GM18867 (cell line): ENCODE measurements around the gene SSU72.
"Not testable (repeated sequence)": the region's sequence is repeated elsewhere in the genome, so short reads cannot be mapped to it uniquely, and the experiment has no call there.

Source experiments
- ATAC-seq: cut with Tn5 transposase; IDR thresholded peaks from one replicate; pipeline ENCODE4 v1.9.1; 2021; ENCODE audit warnings: mild to moderate bottlenecking, moderate library complexity; ENCODE audit not compliant: unreplicated experiment

Gene SSU72

DNA sequence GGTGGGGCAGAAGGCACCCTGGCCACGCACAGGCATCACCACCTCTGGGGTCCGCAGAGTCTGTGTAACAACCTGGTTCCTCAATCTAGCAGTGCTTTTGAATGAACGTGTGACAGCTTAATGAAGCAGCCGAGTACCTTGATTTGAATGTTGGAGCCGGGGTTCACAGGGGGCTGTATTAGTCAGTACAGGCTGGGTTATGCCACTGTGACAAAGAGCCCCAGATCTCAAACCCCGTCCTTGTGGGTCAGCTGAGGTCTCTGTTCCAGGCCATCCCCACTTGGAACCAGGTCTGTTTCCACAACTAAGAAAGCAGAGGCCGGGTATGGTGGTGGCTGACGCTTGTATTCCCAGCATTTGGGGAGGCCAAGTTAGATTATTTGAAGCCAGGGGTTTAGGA is 44.7 kb downstream of the SSU72 start:
- no peak for ATAC-seq

DNA sequence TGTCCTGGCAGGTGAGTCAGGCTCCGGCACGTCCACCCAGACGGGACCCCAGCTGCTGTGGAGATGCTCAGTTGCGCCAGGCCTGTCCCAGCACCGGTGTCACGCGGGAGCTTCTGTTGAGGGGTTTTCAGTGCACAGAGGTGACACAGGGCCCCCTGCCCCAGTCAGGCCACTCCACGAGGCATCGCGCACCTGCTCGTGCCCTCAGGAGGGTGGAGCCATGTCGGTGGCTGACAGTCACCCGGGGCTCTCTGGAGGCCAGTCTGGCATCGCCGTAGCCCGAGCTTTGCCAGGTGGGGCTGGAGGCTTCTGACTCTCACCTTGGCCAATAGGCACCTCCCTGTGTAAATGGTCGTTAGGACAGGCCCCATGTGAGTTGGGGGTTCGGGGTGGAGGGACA is 45.3 kb downstream of the SSU72 start:
- ATAC-seq, result no peak

DNA sequence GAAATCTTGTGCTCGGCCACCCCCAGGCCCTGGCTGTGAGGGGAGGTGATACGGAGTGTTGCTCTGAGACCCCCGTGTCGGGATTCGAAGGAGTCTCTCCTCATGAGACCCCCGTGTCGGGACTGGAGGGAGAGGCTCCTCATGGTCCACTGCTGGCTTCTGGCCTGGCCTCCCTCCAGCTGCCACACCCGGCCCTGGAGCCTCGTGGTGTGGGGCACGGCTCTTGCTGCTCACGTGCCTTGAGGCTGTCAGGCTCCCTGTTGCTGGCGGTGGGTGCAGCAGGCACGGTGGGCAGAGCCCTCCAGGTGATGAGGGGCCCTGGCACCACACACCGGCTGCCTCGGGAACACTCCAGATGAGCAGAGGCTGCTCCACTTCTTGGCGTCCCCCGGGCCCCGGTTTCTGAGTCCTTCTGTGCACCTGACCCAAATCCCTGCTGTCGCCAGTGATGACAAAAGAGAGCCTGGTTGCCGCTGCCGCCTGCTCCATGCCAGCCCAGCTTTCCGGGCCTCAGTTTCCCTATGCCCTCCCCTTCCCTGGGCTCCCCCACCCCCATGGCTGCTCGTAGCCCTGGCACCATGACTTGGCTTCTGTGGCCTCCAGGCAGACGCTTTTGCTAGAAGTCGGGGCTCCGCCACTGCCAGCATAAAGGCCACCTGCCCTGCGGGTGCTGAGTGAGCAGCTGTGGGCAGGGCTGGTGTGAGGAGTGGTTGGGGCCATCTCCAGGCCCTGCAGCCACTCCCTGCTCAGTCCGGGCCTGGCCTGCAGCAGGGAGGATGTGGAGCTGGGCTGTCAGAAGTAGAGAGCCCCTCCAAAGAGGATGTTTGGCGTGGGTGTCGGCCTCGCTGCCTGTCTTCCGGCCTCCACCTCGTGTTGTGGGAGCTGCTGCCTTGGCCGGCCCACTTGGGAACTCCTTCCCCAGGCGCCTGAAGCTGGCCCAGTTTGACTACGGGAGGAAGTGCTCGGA is 46.1 kb downstream of the SSU72 start:
- ATAC-seq, result no peak

DNA sequence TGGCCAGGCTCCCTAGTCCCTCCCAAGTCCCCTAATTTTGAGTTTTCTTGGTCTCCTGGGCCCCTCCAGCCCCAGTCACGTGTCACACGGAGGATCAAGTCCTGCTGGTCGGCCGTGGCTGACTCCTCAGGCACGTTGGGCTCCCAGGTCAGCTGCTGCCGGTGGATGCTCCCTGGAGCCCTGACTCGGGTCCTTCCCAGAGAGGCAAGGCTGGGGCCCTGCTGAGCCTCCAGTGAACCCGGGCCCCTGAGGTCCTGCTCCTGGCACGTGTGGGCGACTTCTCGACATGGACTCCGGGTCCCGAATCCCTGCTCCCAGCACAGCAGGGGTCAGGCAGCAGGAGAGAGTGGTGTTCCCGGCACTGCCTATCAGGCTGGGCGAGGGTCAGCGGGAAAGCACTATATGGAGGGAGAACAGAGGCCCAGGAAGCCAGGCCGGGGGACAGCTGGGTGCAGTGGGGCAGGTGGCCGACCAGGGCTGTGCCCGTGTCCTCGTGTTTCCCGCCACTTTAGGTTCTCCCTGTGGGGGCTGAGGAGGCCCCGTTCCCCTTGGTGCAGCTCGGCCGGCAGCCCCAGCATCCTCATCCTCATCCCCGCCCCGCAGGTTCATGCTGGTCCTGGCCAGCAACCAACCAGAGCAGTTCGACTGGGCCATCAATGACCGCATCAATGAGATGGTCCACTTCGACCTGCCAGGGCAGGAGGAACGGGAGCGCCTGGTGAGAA is 47.4 kb downstream of the SSU72 start:
- ATAC-seq, result no peak

DNA sequence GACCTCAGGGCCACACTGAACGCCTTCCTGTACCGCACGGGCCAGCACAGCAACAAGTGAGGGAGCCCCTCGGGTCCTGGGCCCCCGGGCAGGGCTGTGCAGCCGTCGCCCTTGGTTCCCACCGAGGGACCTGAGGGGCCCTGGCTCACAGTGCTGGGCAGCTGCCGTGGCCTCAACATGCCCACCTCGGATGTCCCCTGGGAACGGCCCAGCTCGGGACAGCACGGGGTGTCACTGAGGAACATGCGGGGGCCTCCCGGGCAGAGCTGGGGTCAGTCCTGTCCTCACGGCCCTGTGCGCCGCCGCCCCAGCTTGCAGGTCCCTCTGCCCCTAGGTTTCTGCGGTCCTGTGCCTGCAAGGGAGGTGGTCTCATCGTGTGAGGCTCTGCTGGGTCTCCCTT is 48.2 kb downstream of the SSU72 start:
- not testable (repeated sequence) for ATAC-seq

- ATAC-seq, result not testable (repeated sequence)
Measured at GRCh38 chr1:1524750-1525383, 49.8 kb downstream of the SSU72 start.

GRCh38 chr1:1523651-1524050 is 51.0 kb downstream of the SSU72 start:
- ATAC-seq, result not testable (repeated sequence)

DNA sequence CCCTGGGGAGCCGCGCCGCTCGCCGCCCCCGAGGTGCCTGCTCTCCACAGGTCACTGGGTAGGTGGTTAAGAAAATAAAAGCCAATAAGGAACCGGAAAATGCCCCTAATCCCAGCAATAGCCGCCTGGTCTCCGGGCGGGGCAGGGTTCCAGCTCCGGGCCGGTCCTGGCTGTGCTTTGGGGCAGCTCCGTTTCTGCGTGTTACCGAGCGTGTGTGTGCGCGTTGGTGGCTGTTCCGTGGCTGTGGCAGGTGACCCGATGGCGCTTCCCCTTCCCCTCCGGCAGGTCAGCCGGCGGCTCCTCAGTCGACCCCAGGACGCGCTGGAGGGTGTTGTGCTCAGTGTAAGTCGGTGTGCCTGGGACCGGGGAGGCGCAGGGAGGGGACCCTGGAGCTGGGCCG is 51.4 kb downstream of the SSU72 start:
- not testable (repeated sequence) for ATAC-seq

DNA sequence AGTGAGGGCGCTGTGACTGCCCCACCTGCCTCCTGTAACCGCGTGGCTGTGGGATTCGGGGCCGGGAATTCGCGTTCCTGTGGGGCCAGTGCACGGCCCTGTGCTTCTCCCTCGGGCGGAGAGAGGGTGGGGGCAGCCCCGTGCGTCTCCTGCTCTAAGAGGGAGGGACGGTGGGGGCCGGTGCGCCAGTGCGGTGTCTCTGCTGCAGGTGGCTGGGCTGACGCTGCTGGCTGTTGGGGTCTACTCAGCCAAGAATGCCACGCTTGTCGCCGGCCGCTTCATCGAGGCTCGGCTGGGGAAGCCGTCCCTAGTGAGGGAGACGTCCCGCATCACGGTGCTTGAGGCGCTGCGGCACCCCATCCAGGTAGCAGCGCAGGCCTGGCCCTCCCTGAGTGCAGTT is 52.1 kb downstream of the SSU72 start:
- not testable (repeated sequence) for ATAC-seq

- no peak for ATAC-seq
Measured at GRCh38 chr1:1521331-1521730, 53.3 kb downstream of the SSU72 start.

GRCh38 chr1:1519805-1520505 is 54.7 kb downstream of the SSU72 start:
- ATAC-seq, result not testable (repeated sequence)

DNA sequence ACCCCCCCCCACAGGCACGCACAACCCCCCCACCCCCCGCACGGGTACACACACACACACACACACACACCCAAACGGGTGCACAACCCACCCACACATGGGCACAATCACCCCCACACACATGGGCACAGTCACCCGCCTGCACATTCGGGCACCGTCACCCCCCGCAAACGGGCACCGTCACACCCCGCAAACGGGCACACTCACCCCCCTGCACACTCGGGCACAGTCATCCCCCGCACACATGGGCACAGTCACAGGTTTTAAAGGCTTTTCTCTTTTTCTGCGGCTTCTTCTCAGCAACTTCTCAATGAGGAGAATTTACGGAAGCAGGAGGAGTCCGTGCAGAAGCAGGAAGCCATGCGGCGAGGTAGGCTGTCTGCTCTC is 56.0 kb downstream of the SSU72 start:
- ATAC-seq, result not testable (repeated sequence)

GRCh38 chr1:1517973-1518620 is 56.6 kb downstream of the SSU72 start:
- no peak for ATAC-seq

DNA sequence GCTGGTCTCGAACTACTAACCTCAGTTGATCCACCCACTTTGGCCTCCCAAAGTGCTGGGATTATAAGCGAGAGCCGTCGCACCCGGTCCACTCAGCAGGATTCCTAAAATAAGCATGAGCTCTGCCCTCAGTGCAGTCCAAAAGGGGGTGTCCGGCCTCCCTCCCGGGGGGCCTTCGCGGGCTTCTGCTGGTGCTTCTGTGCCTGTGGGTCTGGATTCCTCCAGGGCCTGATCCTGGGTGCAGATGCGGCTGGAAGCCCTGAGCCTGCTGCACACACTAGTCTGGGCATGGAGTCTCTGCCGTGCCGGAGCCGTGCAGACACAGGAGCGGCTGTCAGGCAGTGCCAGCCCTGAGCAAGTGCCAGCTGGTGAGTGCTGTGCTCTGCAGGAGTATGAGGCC is 57.7 kb downstream of the SSU72 start:
- ATAC-seq, result not testable (repeated sequence)

DNA sequence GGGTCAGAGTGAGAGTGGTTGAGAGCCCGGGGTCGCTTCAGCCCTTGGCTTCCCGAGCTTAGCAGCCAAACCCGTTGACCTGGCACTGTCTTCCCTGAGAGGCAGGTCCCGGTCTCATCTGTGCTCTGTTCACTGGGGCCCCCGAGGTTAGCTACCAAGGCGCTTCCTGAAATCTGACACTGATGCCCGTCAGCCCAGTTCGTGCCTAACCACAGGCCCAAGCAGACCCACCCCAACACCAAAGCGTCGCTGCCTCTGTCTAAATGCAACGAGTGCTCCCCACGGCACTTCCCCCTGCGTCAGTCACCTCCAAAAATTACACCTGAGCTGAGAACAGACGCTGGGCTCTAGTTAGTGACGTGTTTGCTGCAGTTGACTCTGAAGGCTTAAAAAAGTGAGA is 60.3 kb downstream of the SSU72 start:
- ATAC-seq, result not testable (repeated sequence)

- not testable (repeated sequence) for ATAC-seq
Measured at GRCh38 chr1:1513675-1514074, 61.0 kb downstream of the SSU72 start.

GRCh38 chr1:1512425-1512824 is 62.2 kb downstream of the SSU72 start:
- not testable (repeated sequence) for ATAC-seq

DNA sequence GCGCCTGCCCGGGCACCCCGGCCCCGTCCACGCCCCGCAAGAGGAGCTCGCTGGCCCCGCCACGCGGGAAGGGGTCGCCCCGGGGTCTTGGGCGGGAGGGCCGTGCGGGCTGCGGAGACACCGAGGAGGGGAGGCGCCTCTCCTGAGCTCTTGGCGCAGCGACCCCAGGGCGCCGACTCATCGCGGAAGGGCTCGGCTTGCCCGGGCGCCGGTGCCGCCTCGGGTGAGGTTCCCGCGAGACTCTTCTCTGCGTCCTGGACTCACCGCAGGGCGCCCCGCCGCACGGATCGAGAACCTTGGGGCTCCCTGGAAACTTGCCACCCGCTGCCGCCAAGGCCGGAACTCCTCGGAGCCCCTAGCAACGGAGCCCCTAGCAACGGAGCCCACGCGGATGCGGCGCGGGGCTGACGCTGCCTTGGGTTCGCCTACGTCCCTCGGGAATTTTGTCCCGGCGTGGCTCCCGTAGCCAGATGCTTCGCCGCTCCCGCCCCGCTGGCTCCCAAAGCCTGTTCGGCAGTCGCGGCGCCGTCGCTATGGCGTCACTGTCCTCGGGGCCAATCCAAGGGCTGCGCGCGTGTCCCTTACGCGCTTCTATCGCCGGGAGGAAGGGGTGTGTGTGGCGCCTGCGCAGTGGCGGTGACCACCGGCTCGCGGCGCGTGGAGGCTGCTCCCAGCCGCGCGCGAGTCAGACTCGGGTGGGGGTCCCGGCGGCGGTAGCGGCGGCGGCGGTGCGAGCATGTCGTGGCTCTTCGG is 63.0 kb downstream of the SSU72 start, which contains the start of gene ATAD3A:
TSS of gene ATAD3A (plus strand) at position 630 of the 753 bp plus-strand sequence. CDS start at position 737, 107 bp downstream.
- ATAC-seq, result peak; percentile 82

DNA sequence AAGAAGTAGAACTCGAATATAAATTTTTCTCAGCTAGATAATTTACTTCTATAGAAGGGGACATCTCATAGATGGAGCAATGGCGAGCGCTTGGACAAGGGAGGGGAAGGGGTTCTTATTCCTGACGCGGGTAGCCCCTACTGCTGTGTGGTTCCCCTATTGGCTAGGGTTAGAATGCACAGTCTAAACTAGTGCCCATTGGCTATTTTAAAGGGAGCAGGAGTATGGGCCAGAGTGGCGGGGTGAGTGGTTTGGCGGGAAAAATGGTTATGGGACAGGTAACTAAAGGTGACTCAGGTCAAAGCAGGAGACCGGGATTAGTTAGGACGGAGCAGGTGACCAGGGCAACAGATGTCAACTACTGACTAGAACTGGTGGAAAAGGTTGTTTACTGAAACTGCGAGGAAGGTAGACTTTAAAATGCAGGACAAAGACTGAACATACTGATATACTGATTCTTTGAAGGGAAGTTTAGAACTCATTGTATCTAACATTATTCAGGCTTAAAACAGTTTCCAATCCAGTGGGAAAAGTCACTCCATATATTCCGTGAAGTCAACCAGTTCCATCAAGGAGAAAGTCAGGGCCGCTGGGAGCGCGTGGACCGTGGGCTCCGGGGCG is 63.6 kb downstream of the SSU72 start:
- no peak for ATAC-seq
